LHCN-M2 (cell line): ENCODE measurements around the gene LCN6. TPM values are rescaled to one million over a fixed set of nuclear protein-coding genes. Genes with fewer than 3 reads are reported as not detected.

ENCODE experiments used
- DNase-seq: peaks from one replicate; pipeline ENCODE4 v3.0.0-alpha.2; 2012; ENCODE audit warnings: low read depth
- total RNA-seq: library from RNA; depleted of rRNA; stranded (reverse); fragments of >200 nt; gene quantifications from 2 replicates; pipeline ENCODE4 v1.2.3, GENCODE V29; 2014

Gene LCN6
- total RNA-seq, 1 experiment from 2014 or later: not detected

GRCh38 chr9:136726631-136727191, 21.6 kb downstream of the LCN6 start:
- peak; percentile 39 for DNase-seq

GRCh38 chr9:136726118-136726517, 22.2 kb downstream of the LCN6 start:
- no peak for DNase-seq

GRCh38 chr9:136725612-136726011, 22.7 kb downstream of the LCN6 start:
- DNase-seq: no peak

GRCh38 chr9:136724772-136725171, 23.6 kb downstream of the LCN6 start:
- no peak for DNase-seq

- DNase-seq: no peak
Observed at GRCh38 chr9:136723989-136724388, 24.3 kb downstream of the LCN6 start.

GRCh38 chr9:136723362-136723976, 24.9 kb downstream of the LCN6 start:
- no peak for DNase-seq

GRCh38 chr9:136722969-136723356, 25.4 kb downstream of the LCN6 start:
- no peak for DNase-seq

GRCh38 chr9:136722093-136722968, 26.0 kb downstream of the LCN6 start:
- no peak for DNase-seq

GRCh38 chr9:136721339-136722092, 26.8 kb downstream of the LCN6 start:
- DNase-seq: peak; percentile 51

- no peak for DNase-seq
Observed at GRCh38 chr9:136720898-136721338, 27.4 kb downstream of the LCN6 start.

- no peak for DNase-seq
Observed at GRCh38 chr9:136720251-136720897, 28.0 kb downstream of the LCN6 start.

GRCh38 chr9:136719195-136719880, 29.0 kb downstream of the LCN6 start:
- no peak for DNase-seq

- no peak for DNase-seq
Observed at GRCh38 chr9:136718345-136719194, 29.8 kb downstream of the LCN6 start.

- DNase-seq: no peak
Observed at GRCh38 chr9:136717399-136717798, 30.9 kb downstream of the LCN6 start.

GRCh38 chr9:136714893-136715274, 33.4 kb downstream of the LCN6 start:
- no peak for DNase-seq

GRCh38 chr9:136714096-136714892, 34.0 kb downstream of the LCN6 start:
- no peak for DNase-seq

GRCh38 chr9:136713550-136713949, 34.8 kb downstream of the LCN6 start:
- no peak for DNase-seq

GRCh38 chr9:136712690-136713544, 35.4 kb downstream of the LCN6 start:
- no peak for DNase-seq
